ENCODE measurements around the gene TOMM34. TPM values are rescaled to one million over a fixed set of nuclear protein-coding genes. Genes with fewer than 3 reads are reported as not detected.
A peak's percentile ranks its signal among the peaks of the same experiment; 100 is the strongest.

TOMM34 gene
- polyA plus RNA-seq, 1 donor from 2014 or later: 10.0 TPM

DNA sequence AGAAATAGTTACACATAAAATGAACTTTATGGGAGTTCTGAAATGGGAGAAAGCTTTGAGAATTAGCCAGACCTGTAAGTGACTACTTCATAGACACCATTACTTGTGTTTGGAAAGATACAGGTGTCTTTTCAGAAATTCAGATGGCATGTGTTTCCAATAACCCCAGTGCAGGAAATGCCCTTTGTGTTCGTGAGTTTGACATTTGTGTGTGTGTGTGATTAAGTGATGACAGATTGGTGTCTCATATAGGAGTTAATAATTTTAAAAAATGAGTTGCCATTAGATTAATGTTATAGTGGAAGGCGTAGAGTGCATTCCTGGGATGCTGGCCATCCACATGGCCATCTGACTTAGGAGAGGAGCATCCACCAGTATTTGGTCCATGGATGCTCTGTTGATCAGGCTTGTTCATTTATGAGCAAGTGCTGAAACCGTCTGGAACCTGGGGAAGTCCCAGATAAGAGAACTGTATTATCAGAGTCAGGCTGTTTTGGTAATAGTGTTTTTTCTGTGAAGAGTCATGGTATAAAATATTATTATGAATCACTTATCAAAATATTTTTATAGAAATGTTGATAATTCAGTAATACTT is 9.2 kb upstream of the TOMM34 start:
- no peaks in the 10 kb centered on the region for H3K9me2 ChIP-seq (ENCODE audit: insufficient read depth, low read length)
- no peaks in the 10 kb centered on the region for H3K27me3 ChIP-seq (ENCODE audit: insufficient read depth, low read depth, low read length)
- no peaks in the 10 kb centered on the region for H3K36me3 ChIP-seq (ENCODE audit: insufficient read depth, low read length)
- peak overlapping the region; percentile 85 for H3K4me3 ChIP-seq (ENCODE audit: low read length)
- no peak overlapping the region for H3K27ac ChIP-seq (ENCODE audit: low read length)
- H3K79me2 ChIP-seq (replicated peaks; ENCODE audit: insufficient read depth, low read length): peaks cover 32% of the 10 kb centered on the region
- no peak overlapping the region for H2AFZ ChIP-seq (ENCODE audit: low read depth, low read length)
- no peak for TF ChIP-seq REST (IDR thresholded peaks at IDR 0.05; ENCODE audit: borderline replicate concordance)
- TF ChIP-seq EZH2 (IDR thresholded peaks at IDR 0.05; ENCODE audit: borderline replicate concordance, insufficient read depth, low read length, poor library complexity, severe bottlenecking): no peak
- no peak for TF ChIP-seq CTCF (IDR thresholded peaks at IDR 0.05; ENCODE audit: poor library complexity, severe bottlenecking)
- no peak for TF ChIP-seq MXI1 (conservative IDR thresholded peaks at IDR 0.05; ENCODE audit: poor library complexity, severe bottlenecking)
- no peak for TF ChIP-seq POLR2AphosphoS5 (IDR thresholded peaks at IDR 0.05)
- no peak for TF ChIP-seq RAD21 (conservative IDR thresholded peaks at IDR 0.05)
- no peak for TF ChIP-seq EP300 (conservative IDR thresholded peaks at IDR 0.05; ENCODE audit: poor library complexity, severe bottlenecking)
- TF ChIP-seq SMC3 (conservative IDR thresholded peaks at IDR 0.05; ENCODE audit: poor library complexity): no peak
- TF ChIP-seq TAF1 (IDR thresholded peaks at IDR 0.05; ENCODE audit: low read depth): no peak
- H3K9ac ChIP-seq (ENCODE audit: low read length): no peak overlapping the region
- no peaks in the 10 kb centered on the region for H4K20me1 ChIP-seq (ENCODE audit: insufficient read depth)
- H3K4me2 ChIP-seq (ENCODE audit: low read length): no peak overlapping the region
- H3F3A ChIP-seq (ENCODE audit: insufficient read depth, low read length, poor library complexity, severe bottlenecking): no peaks in the 10 kb centered on the region
- H3K9me3 ChIP-seq (ENCODE audit: low read length): no peaks in the 10 kb centered on the region

DNA sequence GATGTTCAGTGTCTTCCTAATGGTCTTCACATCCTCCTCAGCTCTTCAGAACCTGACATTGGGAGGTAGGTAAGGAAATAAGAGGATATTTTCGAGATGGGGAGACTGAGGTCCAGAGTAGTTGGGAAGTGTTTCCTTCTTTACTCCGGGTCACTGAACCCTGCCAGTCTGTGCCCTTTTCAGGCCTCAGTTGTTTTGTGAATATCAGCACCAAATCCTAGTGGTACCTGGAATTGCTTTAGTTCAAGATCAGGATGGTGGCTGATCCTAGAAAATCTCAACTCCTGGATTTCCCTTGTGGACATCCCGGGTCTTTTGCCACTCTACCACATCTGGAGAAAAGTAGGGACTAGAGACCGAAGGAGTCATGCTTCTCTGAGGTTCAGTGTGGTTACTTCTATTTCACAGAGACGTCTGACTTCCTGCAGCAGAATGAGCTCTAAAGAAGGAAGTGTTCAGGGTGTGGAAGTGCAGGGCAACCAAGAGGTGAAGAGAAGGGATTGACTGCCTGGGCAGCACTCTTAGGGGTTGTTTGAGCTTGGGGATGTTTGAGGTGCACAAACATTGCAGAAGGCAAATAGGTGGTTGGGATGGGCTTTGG is 7.1 kb upstream of the TOMM34 start:
- Histone ChIP-seq H3K9ac (ENCODE audit: low read length) (peak overlapping the region; percentile 80), H2AFZ (ENCODE audit: low read depth, low read length) (no peak overlapping the region), H3K36me3 (ENCODE audit: insufficient read depth, low read length) (no peaks in the 10 kb centered on the region), H3K4me2 (ENCODE audit: low read length) (peak overlapping the region; percentile 74), H3K9me2 (ENCODE audit: insufficient read depth, low read length) (no peaks in the 10 kb centered on the region), H3K4me3 (ENCODE audit: low read length) (peak overlapping the region; percentile 85), H3K27me3 (ENCODE audit: insufficient read depth, low read depth, low read length) (no peaks in the 10 kb centered on the region), H3K9me3 (ENCODE audit: low read length) (no peaks in the 10 kb centered on the region), H3K79me2 (replicated peaks; ENCODE audit: insufficient read depth, low read length) (peaks cover 32% of the 10 kb centered on the region), H4K20me1 (ENCODE audit: insufficient read depth) (no peaks in the 10 kb centered on the region), H3K27ac (ENCODE audit: low read length) (no peak overlapping the region), H3F3A (ENCODE audit: insufficient read depth, low read length, poor library complexity, severe bottlenecking) (no peaks in the 10 kb centered on the region)
- TF ChIP-seq REST (IDR thresholded peaks at IDR 0.05; ENCODE audit: borderline replicate concordance): no peak
